GM08714 (cell line): ENCODE data around the gene KIAA1958.
"Not testable (repeated sequence)": the region's sequence is repeated elsewhere in the genome, so short reads cannot be mapped to it uniquely, and the experiment has no call there.

ENCODE experiments used
- H3K4me3 ChIP-seq: fragments of 200-500 bp; sonication (Bioruptor generic); 2 replicates; pipeline ENCODE4 v1.5.1; 2014; ENCODE audit warnings: mild to moderate bottlenecking, low read length, inconsistent platforms
- ZNF274 ChIP-seq: IDR thresholded peaks from 2 replicates; pipeline ENCODE4 v1.6.1; 2012; ENCODE audit warnings: mild to moderate bottlenecking, low read depth, low read length

The KIAA1958 gene

GRCh38 chr9:112631313-112632070 is 144.9 kb downstream of the KIAA1958 start:
- no peak overlapping the region for H3K4me3 ChIP-seq
- no peak for TF ChIP-seq ZNF274

GRCh38 chr9:112640311-112640710 is 153.7 kb downstream of the KIAA1958 start:
- no peak overlapping the region for H3K4me3 ChIP-seq
- TF ChIP-seq ZNF274: no peak

- no peak for TF ChIP-seq ZNF274
- H3K4me3 ChIP-seq: no peak overlapping the region
These were observed 155.5 kb downstream of the KIAA1958 start for GRCh38 chr9:112642126-112642525.

- TF ChIP-seq ZNF274: no peak
- H3K4me3 ChIP-seq: no peak overlapping the region
These were observed 161.0 kb downstream of the KIAA1958 start for GRCh38 chr9:112647596-112647995.

- H3K4me3 ChIP-seq: no peak overlapping the region
- no peak for TF ChIP-seq ZNF274
These were observed 162.0 kb downstream of the KIAA1958 start for GRCh38 chr9:112648624-112649023.

- no peak for TF ChIP-seq ZNF274
These were observed 167.7 kb downstream of the KIAA1958 start for GRCh38 chr9:112654282-112654681.

GRCh38 chr9:112655668-112656067 is 169.0 kb downstream of the KIAA1958 start:
- no peak for TF ChIP-seq ZNF274
- H3K4me3 ChIP-seq: no peak overlapping the region

More at GRCh38 chr9:112654282-112654681, 167.7 kb downstream of the KIAA1958 start:
- H3K4me3 ChIP-seq: no peak overlapping the region

GRCh38 chr9:112659906-112660305 is 173.3 kb downstream of the KIAA1958 start:
- no peak overlapping the region for H3K4me3 ChIP-seq
- no peak for TF ChIP-seq ZNF274

- no peak for TF ChIP-seq ZNF274
- H3K4me3 ChIP-seq: no peak overlapping the region
These were observed 177.1 kb downstream of the KIAA1958 start for GRCh38 chr9:112663681-112664080.

GRCh38 chr9:112664531-112664930 is 177.9 kb downstream of the KIAA1958 start:
- no peak for TF ChIP-seq ZNF274
- H3K4me3 ChIP-seq: no peak overlapping the region

GRCh38 chr9:112665347-112665746 is 178.7 kb downstream of the KIAA1958 start:
- no peak for TF ChIP-seq ZNF274
- H3K4me3 ChIP-seq: no peak overlapping the region

GRCh38 chr9:112669326-112669725 is 182.7 kb downstream of the KIAA1958 start:
- TF ChIP-seq ZNF274: no peak
- H3K4me3 ChIP-seq: no peak overlapping the region

GRCh38 chr9:112670991-112671625 is 184.5 kb downstream of the KIAA1958 start:
- no peak for TF ChIP-seq ZNF274
- no peak overlapping the region for H3K4me3 ChIP-seq

GRCh38 chr9:112673221-112673620 is 186.6 kb downstream of the KIAA1958 start:
- H3K4me3 ChIP-seq: not testable (repeated sequence)

- no peak for TF ChIP-seq ZNF274
- H3K4me3 ChIP-seq: no peak overlapping the region
These were observed 190.4 kb downstream of the KIAA1958 start for GRCh38 chr9:112677040-112677439.
